HepG2 (cell line): Measurements from ENCODE around the gene LYRM4. TPM values are rescaled to one million over a fixed set of nuclear protein-coding genes. Genes with fewer than 3 reads are reported as not detected.

Experiments used
- BRCA1 ChIP-seq: sonication (generic); formaldehyde crosslinking; IDR thresholded peaks from 2 replicates; pipeline ENCODE4 v1.4.0; 2020; ENCODE audit warnings: missing genetic modification reagents
- EED ChIP-seq: sonication (generic); formaldehyde crosslinking; IDR thresholded peaks from 2 replicates; pipeline ENCODE4 v1.5.0; 2020; ENCODE audit warnings: mild to moderate bottlenecking, missing genetic modification reagents
- FOSL2 ChIP-seq: sonication (generic); formaldehyde crosslinking; IDR thresholded peaks from 2 replicates; pipeline ENCODE4 v1.4.0; 2020; ENCODE audit warnings: missing genetic modification reagents
- GPBP1L1 ChIP-seq: sonication (generic); formaldehyde crosslinking; IDR thresholded peaks from 2 replicates; pipeline ENCODE4 v1.5.0; 2020; ENCODE audit warnings: mild to moderate bottlenecking, missing genetic modification reagents
- GPN1 ChIP-seq: sonication (generic); formaldehyde crosslinking; IDR thresholded peaks from 2 replicates; pipeline ENCODE4 v1.5.1; 2020; ENCODE audit warnings: missing genetic modification reagents, borderline replicate concordance
- HOXA3 ChIP-seq: sonication (generic); formaldehyde crosslinking; IDR thresholded peaks from 2 replicates; pipeline ENCODE4 v1.5.0; 2020; ENCODE audit warnings: missing genetic modification reagents
- KDM1A ChIP-seq: IDR thresholded peaks from 2 replicates; pipeline ENCODE4 v1.6.1; 2016; ENCODE audit warnings: missing compliant biosample characterization
- MEIS2 ChIP-seq: sonication (generic); formaldehyde crosslinking; IDR thresholded peaks from 2 replicates; pipeline ENCODE4 v1.9.0; 2021; ENCODE audit warnings: mild to moderate bottlenecking, missing genetic modification reagents
- NFKBIZ ChIP-seq: IDR thresholded peaks from 2 replicates; pipeline ENCODE4 v1.6.1; 2018; ENCODE audit warnings: missing genetic modification reagents, missing compliant biosample characterization
- NR2F1 ChIP-seq, 2 experiments: fragments of 450-650 bp in 1 of 2; formaldehyde crosslinking in 1 of 2; IDR thresholded peaks; 2 replicates each; pipeline versions ENCODE4 v1.5.0 to v1.6.1; 2016 to 2020; ENCODE audit warnings: mild to moderate bottlenecking in 1 of 2, missing compliant biosample characterization in 1 of 2, missing genetic modification reagents in 1 of 2, moderate library complexity in 1 of 2
- PAF1 ChIP-seq: IDR thresholded peaks from 2 replicates; pipeline ENCODE4 v1.6.1; 2016; ENCODE audit warnings: missing genetic modification reagents, missing compliant biosample characterization
- SMC3 ChIP-seq: IDR thresholded peaks from 2 replicates; pipeline ENCODE4 v1.6.1; 2011; ENCODE audit warnings: low read length, improper control_type of control experiment
- STAT5B ChIP-seq: sonication (generic); formaldehyde crosslinking; IDR thresholded peaks from 2 replicates; pipeline ENCODE4 v1.4.0; 2020; ENCODE audit warnings: missing genetic modification reagents
- ZNF138 ChIP-seq: sonication (generic); formaldehyde crosslinking; IDR thresholded peaks from 2 replicates; pipeline ENCODE4 v1.5.0; 2020; ENCODE audit warnings: mild to moderate bottlenecking, low read depth, missing genetic modification reagents
- ZNF503 ChIP-seq: sonication (generic); formaldehyde crosslinking; IDR thresholded peaks from 2 replicates; pipeline ENCODE4 v1.4.0; 2020; ENCODE audit warnings: missing genetic modification reagents
- ZNF709 ChIP-seq: sonication (generic); formaldehyde crosslinking; IDR thresholded peaks from 2 replicates; pipeline ENCODE4 v1.5.0; 2020; ENCODE audit warnings: mild to moderate bottlenecking, missing genetic modification reagents
- ZNF761 ChIP-seq: sonication (generic); formaldehyde crosslinking; conservative IDR thresholded peaks from 2 replicates; pipeline ENCODE4 v1.4.0; 2020; ENCODE audit warnings: mild to moderate bottlenecking, missing genetic modification reagents
- ZNF773 ChIP-seq: sonication (generic); formaldehyde crosslinking; IDR thresholded peaks from 2 replicates; pipeline ENCODE4 v1.4.0; 2020; ENCODE audit warnings: missing genetic modification reagents, borderline replicate concordance
- ZNF839 ChIP-seq: sonication (generic); formaldehyde crosslinking; IDR thresholded peaks from 2 replicates; pipeline ENCODE4 v1.4.0; 2020; ENCODE audit warnings: missing genetic modification reagents, mild to moderate bottlenecking, borderline replicate concordance
- ZNF850 ChIP-seq: sonication (generic); formaldehyde crosslinking; conservative IDR thresholded peaks from 2 replicates; pipeline ENCODE4 v1.9.0; 2021; ENCODE audit warnings: mild to moderate bottlenecking, missing genetic modification reagents
- polyA plus RNA-seq, 8 experiments: library from polyadenylated mRNA; depleted of rRNA in 3 of 8; stranded (reverse) in 7 of 8; unstranded in 1 of 8; fragments of >200 nt; fragmentation: Illumina TruSeq in 4 of 8; extraction: Trizol in 4 of 8; gene quantifications; 2 replicates each; pipeline versions ENCODE4 v1.2.1 to v1.2.3, GENCODE V29; 2011 to 2016; ENCODE audit warnings: low read depth in 4 of 8, missing spikeins in 1 of 8, mixed read lengths in 1 of 8; ENCODE audit not compliant: insufficient read depth in 1 of 8
- total RNA-seq, 5 experiments: library from RNA; depleted of rRNA; stranded (reverse); fragments of >200 nt; fragmentation: Illumina TruSeq; extraction: Trizol; gene quantifications; 2 replicates each; pipeline ENCODE4 v1.2.3, GENCODE V29; 2016; ENCODE audit warnings: low read depth in 1 of 5
- TF ChIP-seq, protein P1 (sequence below): sonication (generic); formaldehyde crosslinking; IDR thresholded peaks from 2 replicates; pipeline ENCODE4 v1.5.0; 2020; ENCODE audit warnings: missing genetic modification reagents
- TF ChIP-seq, protein P2 (sequence below): sonication (generic); formaldehyde crosslinking; IDR thresholded peaks from 2 replicates; pipeline ENCODE4 v1.5.0; 2020; ENCODE audit warnings: missing genetic modification reagents
- TF ChIP-seq, protein P3 (sequence below): sonication (generic); formaldehyde crosslinking; IDR thresholded peaks from 2 replicates; pipeline ENCODE4 v1.8.0; 2022; ENCODE audit warnings: mild to moderate bottlenecking, missing genetic modification reagents, borderline replicate concordance

The LYRM4 gene
- total and polyA plus RNA-seq, 2 of the 13 experiments (the other 11 are each of a cell fraction or from before 2014, with no cell fraction given), result 64.6 to 67.5 TPM

GRCh38 chr6:5260661-5261544 lies at the start of gene LYRM4, which contains the start of gene FARS2 (continued):
- TF ChIP-seq ZNF503 (CRISPR knock-in tag) (peak; percentile 28), ZNF709 (CRISPR knock-in tag) (peak; percentile 85; the same call in 1 of the 2 replicates), FOSL2 (no peak; the same call in 1 of the 2 replicates), ZNF839 (CRISPR knock-in tag) (no peak; the same call in 1 of the 2 replicates), NFKBIZ (CRISPR knock-in tag) (no peak), PAF1 (CRISPR knock-in tag) (no peak), ZNF850 (CRISPR knock-in tag) (peak; percentile 88), BRCA1 (CRISPR knock-in tag) (0 out of 2 replicates have a peak, but pooled peaks have one; percentile 60), GPN1 (CRISPR knock-in tag) (peak; percentile 41; the same call in 1 of the 2 replicates), GPBP1L1 (CRISPR knock-in tag) (no peak), EED (CRISPR knock-in tag) (peak; percentile 66; the same call in 1 of the 2 replicates), SMC3 (no peak), NR2F1 (CRISPR knock-in tag; IDR thresholded peaks at IDR 0.05) (no peak), ZNF761 (CRISPR knock-in tag) (no peak), HOXA3 (CRISPR knock-in tag) (peak; percentile 69), ZNF773 (CRISPR knock-in tag) (peak; percentile 74; the same call in 1 of the 2 replicates), STAT5B (no peak), KDM1A (CRISPR knock-in tag) (no peak), MEIS2 (peak; percentile 43), ZNF138 (no peak)
- TF ChIP-seq, protein P1, sequence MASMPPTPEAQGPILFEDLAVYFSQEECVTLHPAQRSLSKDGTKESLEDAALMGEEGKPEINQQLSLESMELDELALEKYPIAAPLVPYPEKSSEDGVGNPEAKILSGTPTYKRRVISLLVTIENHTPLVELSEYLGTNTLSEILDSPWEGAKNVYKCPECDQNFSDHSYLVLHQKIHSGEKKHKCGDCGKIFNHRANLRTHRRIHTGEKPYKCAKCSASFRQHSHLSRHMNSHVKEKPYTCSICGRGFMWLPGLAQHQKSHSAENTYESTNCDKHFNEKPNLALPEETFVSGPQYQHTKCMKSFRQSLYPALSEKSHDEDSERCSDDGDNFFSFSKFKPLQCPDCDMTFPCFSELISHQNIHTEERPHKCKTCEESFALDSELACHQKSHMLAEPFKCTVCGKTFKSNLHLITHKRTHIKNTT (CRISPR knock-in tag), result no peak
- TF ChIP-seq, protein P2, sequence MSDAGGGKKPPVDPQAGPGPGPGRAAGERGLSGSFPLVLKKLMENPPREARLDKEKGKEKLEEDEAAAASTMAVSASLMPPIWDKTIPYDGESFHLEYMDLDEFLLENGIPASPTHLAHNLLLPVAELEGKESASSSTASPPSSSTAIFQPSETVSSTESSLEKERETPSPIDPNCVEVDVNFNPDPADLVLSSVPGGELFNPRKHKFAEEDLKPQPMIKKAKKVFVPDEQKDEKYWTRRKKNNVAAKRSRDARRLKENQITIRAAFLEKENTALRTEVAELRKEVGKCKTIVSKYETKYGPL (CRISPR knock-in tag), result no peak
- TF ChIP-seq, protein P3, sequence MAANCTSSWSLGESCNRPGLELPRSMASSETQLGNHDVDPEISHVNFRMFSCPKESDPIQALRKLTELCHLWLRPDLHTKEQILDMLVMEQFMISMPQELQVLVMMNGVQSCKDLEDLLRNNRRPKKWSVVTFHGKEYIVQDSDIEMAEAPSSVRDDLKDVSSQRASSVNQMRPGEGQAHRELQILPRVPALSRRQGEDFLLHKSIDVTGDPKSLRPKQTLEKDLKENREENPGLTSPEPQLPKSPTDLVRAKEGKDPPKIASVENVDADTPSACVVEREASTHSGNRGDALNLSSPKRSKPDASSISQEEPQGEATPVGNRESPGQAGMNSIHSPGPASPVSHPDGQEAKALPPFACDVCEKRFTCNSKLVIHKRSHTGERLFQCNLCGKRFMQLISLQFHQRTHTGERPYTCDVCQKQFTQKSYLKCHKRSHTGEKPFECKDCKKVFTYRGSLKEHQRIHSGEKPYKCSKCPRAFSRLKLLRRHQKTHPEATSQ, result peak; percentile 19; the same call in 1 of the 2 replicates
